ENCODE results near the gene GORAB. TPM values are rescaled to one million over a fixed set of nuclear protein-coding genes. Genes with fewer than 3 reads are reported as not detected.

Gene GORAB
- polyA plus RNA-seq, 1 donor from 2014 or later, result 17.8 TPM

DNA sequence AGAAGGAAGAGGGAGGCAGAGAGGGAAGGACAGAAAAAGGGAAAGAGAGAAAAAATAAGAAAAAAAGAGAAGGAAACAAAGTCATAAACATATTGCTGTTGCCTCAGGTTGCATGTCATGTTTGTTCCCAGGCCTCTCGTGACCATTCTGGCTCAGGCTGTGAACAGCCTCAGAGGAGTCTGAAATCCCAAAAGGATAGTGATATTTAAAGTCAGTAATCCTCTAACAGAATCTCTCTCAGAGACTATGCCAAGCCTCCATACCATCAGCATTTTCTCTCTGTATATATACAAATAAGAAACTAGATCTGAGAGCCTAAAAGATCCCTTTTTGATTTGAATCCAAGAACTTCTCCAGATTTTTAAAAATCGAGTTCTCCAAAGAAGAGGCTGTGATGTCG, 35.2 kb downstream of the GORAB start:
- Histone ChIP-seq H3K9ac (ENCODE audit: low read length) (no peak overlapping the region), H3K4me2 (ENCODE audit: low read length) (no peak overlapping the region), H3K9me3 (ENCODE audit: low read length) (no peaks in the 10 kb centered on the region), H3K9me2 (ENCODE audit: insufficient read depth, low read length) (no peaks in the 10 kb centered on the region), H3K27me3 (ENCODE audit: insufficient read depth, low read depth, low read length) (no peaks in the 10 kb centered on the region), H3K27ac (ENCODE audit: low read length) (no peak overlapping the region), H4K20me1 (ENCODE audit: insufficient read depth) (no peaks in the 10 kb centered on the region), H2AFZ (ENCODE audit: low read depth, low read length) (no peak overlapping the region), H3F3A (ENCODE audit: insufficient read depth, low read length, poor library complexity, severe bottlenecking) (no peaks in the 10 kb centered on the region), H3K79me2 (replicated peaks; ENCODE audit: insufficient read depth, low read length) (no peaks in the 10 kb centered on the region), H3K4me3 (ENCODE audit: low read length) (no peak overlapping the region), H3K36me3 (ENCODE audit: insufficient read depth, low read length) (no peaks in the 10 kb centered on the region)
- no peak for TF ChIP-seq EP300 (conservative IDR thresholded peaks at IDR 0.05; ENCODE audit: poor library complexity, severe bottlenecking)
- TF ChIP-seq, protein P1, sequence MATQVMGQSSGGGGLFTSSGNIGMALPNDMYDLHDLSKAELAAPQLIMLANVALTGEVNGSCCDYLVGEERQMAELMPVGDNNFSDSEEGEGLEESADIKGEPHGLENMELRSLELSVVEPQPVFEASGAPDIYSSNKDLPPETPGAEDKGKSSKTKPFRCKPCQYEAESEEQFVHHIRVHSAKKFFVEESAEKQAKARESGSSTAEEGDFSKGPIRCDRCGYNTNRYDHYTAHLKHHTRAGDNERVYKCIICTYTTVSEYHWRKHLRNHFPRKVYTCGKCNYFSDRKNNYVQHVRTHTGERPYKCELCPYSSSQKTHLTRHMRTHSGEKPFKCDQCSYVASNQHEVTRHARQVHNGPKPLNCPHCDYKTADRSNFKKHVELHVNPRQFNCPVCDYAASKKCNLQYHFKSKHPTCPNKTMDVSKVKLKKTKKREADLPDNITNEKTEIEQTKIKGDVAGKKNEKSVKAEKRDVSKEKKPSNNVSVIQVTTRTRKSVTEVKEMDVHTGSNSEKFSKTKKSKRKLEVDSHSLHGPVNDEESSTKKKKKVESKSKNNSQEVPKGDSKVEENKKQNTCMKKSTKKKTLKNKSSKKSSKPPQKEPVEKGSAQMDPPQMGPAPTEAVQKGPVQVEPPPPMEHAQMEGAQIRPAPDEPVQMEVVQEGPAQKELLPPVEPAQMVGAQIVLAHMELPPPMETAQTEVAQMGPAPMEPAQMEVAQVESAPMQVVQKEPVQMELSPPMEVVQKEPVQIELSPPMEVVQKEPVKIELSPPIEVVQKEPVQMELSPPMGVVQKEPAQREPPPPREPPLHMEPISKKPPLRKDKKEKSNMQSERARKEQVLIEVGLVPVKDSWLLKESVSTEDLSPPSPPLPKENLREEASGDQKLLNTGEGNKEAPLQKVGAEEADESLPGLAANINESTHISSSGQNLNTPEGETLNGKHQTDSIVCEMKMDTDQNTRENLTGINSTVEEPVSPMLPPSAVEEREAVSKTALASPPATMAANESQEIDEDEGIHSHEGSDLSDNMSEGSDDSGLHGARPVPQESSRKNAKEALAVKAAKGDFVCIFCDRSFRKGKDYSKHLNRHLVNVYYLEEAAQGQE (IDR thresholded peaks at IDR 0.05; ENCODE audit: borderline replicate concordance), result no peak
- TF ChIP-seq, protein P2, sequence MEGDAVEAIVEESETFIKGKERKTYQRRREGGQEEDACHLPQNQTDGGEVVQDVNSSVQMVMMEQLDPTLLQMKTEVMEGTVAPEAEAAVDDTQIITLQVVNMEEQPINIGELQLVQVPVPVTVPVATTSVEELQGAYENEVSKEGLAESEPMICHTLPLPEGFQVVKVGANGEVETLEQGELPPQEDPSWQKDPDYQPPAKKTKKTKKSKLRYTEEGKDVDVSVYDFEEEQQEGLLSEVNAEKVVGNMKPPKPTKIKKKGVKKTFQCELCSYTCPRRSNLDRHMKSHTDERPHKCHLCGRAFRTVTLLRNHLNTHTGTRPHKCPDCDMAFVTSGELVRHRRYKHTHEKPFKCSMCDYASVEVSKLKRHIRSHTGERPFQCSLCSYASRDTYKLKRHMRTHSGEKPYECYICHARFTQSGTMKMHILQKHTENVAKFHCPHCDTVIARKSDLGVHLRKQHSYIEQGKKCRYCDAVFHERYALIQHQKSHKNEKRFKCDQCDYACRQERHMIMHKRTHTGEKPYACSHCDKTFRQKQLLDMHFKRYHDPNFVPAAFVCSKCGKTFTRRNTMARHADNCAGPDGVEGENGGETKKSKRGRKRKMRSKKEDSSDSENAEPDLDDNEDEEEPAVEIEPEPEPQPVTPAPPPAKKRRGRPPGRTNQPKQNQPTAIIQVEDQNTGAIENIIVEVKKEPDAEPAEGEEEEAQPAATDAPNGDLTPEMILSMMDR (IDR thresholded peaks at IDR 0.05; ENCODE audit: poor library complexity, severe bottlenecking), result no peak
- TF ChIP-seq RAD21 (conservative IDR thresholded peaks at IDR 0.05), result no peak
- no peak for TF ChIP-seq SMC3 (conservative IDR thresholded peaks at IDR 0.05; ENCODE audit: poor library complexity)
- no peak for TF ChIP-seq TAF1 (IDR thresholded peaks at IDR 0.05; ENCODE audit: low read depth)
- TF ChIP-seq MXI1 (conservative IDR thresholded peaks at IDR 0.05; ENCODE audit: poor library complexity, severe bottlenecking), result no peak
- no peak for TF ChIP-seq EZH2 (IDR thresholded peaks at IDR 0.05; ENCODE audit: borderline replicate concordance, insufficient read depth, low read length, poor library complexity, severe bottlenecking)
- TF ChIP-seq POLR2AphosphoS5 (IDR thresholded peaks at IDR 0.05), result no peak

DNA sequence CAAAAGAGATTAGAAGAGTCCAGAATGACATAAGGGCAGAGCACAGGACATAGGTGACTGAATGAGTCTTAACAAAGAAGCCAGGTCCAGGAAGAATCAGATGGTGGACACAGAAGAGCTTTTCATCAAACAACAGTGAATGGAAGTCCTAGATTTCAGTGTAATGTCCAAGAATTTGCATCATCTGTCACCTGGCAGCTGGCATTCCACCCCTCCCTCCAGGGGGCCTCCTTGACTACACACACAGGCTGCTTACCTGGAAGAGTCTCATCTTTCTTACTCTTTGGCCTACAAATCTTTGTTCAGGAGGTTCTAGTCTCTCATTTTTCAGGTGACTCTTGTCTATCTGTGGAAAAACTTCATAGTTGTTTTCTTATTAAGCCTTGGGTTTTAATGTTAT, 36.2 kb downstream of the GORAB start:
- Histone ChIP-seq H3F3A (ENCODE audit: insufficient read depth, low read length, poor library complexity, severe bottlenecking) (no peaks in the 10 kb centered on the region), H2AFZ (ENCODE audit: low read depth, low read length) (no peak overlapping the region), H3K9me3 (ENCODE audit: low read length) (no peaks in the 10 kb centered on the region), H3K36me3 (ENCODE audit: insufficient read depth, low read length) (no peaks in the 10 kb centered on the region), H4K20me1 (ENCODE audit: insufficient read depth) (no peaks in the 10 kb centered on the region), H3K27me3 (ENCODE audit: insufficient read depth, low read depth, low read length) (no peaks in the 10 kb centered on the region), H3K4me3 (ENCODE audit: low read length) (no peak overlapping the region), H3K4me2 (ENCODE audit: low read length) (no peak overlapping the region), H3K27ac (ENCODE audit: low read length) (no peak overlapping the region), H3K9ac (ENCODE audit: low read length) (no peak overlapping the region), H3K79me2 (replicated peaks; ENCODE audit: insufficient read depth, low read length) (no peaks in the 10 kb centered on the region), H3K9me2 (ENCODE audit: insufficient read depth, low read length) (no peaks in the 10 kb centered on the region)
- TF ChIP-seq EP300 (conservative IDR thresholded peaks at IDR 0.05; ENCODE audit: poor library complexity, severe bottlenecking) (no peak), MXI1 (conservative IDR thresholded peaks at IDR 0.05; ENCODE audit: poor library complexity, severe bottlenecking) (no peak), EZH2 (IDR thresholded peaks at IDR 0.05; ENCODE audit: borderline replicate concordance, insufficient read depth, low read length, poor library complexity, severe bottlenecking) (no peak)
- TF ChIP-seq, protein P2 (IDR thresholded peaks at IDR 0.05; ENCODE audit: poor library complexity, severe bottlenecking), result no peak
